HFF-Myc (cell line): ENCODE data around the gene PLIN3.
"Not testable (repeated sequence)": the region's sequence is repeated elsewhere in the genome, so short reads cannot be mapped to it uniquely, and the experiment has no call there.

Experiments used
- DNase-seq: peaks from one replicate; pipeline ENCODE4 v3.0.0-alpha.2; 2011; ENCODE audit warnings: low read depth; ENCODE audit errors: extremely low read depth
- H3K4me3 ChIP-seq: replicated peaks from 2 replicates; pipeline ENCODE4 v1.5.1; 2011; ENCODE audit warnings: low read depth, mild to moderate bottlenecking, control low read depth, low read length
- CTCF ChIP-seq: IDR thresholded peaks from 2 replicates; pipeline ENCODE4 v1.5.1; 2012; ENCODE audit warnings: mild to moderate bottlenecking, low read depth, low read length, control low read depth; ENCODE audit errors: missing control alignments

PLIN3 gene

GRCh38 chr19:4871711-4872110 is 4.2 kb upstream of the PLIN3 start:
- no peak for TF ChIP-seq CTCF
- no peak for DNase-seq
- no peak overlapping the region for H3K4me3 ChIP-seq

DNA sequence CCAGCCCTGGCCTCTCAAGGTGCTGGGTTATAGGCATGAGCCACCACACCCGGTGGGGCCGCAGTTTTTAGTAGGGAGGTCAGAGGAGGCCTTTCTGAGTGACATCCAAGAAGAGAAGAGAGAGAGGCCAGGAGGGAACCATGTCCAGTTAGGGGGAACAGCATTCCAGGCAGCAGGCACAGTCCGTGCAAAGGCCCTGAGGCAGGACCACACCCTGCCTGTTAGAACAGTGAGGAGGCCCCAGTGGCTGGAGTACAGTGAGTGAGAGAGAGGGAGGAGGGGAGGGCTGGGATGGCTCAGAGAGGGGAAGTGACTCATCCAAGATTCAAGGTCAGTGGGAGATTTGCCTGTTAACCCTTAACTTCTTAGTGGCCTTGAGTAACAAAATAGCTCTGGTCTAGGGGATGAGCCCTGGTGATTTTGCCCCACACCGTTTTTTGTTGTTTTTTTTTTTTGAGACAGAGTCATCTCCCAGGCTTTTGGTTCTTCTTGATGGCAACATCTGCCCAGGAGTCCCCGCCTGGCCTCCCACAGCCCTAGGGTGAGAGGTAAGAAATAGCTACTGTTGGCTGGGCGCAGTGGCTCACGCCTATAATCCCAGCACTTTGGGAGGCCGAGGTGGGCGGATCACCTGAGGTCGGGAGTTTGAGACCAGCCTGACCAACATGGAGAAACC is 2.7 kb upstream of the PLIN3 start:
- TF ChIP-seq CTCF = no peak
- H3K4me3 ChIP-seq = no peak overlapping the region
- peak; percentile 95 for DNase-seq

DNA sequence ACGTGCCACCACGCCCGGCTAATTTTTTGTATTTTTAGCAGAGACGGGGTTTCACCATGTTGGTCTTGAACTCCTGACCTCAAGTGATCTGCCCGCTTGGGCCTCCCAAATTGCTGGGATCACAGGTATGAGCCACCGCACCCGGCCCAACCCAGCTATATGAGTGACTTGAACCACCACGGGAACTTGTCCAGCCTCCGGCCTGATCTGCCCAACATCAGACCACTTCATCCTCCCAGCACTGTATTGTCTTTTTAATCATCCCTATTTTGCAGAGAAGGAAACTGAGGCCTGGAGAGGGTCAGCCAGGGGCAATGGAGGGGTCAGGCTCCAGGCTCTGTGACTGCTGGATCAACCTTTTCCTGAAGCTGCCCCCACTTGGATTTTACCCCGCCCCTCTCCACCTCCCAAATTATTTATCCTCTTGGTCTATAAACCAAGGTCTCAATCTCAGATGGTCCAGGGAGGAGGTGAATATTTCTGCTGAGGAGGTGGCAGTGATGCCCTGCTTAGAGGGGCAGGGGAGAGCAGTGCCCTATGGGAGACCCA is 893 bp upstream of the PLIN3 start:
- H3K4me3 ChIP-seq = no peak overlapping the region
- TF ChIP-seq CTCF = no peak
- no peak for DNase-seq

- no peak for DNase-seq
- TF ChIP-seq CTCF = no peak
- peak overlapping the region; percentile 67 for H3K4me3 ChIP-seq
These were observed 657 bp downstream of the PLIN3 start for GRCh38 chr19:4866595-4867424.

GRCh38 chr19:4861147-4861546 is 6.3 kb downstream of the PLIN3 start:
- no peak overlapping the region for H3K4me3 ChIP-seq
- no peak for DNase-seq
- no peak for TF ChIP-seq CTCF

DNA sequence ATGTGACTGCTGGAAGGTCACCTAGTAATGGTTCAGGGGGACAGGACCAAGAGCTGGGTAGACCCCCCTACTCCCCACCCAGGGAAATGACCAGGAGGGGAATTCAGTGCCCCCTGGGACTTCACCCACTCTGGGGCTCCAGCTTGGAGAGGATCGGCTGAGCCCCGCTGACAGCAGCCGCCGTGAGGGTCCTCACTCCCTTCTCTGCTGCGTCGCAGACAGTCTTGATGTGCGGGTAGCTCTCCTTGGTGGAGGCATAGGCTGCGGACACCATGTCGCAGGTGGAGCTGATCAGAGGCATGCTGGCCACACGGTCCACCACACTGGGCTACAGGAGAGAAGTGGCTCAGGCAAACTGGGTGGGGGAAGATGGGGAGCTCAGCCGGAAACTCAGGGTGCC is 7.8 kb downstream of the PLIN3 start:
- DNase-seq = no peak
- TF ChIP-seq CTCF = no peak
- H3K4me3 ChIP-seq = no peak overlapping the region

DNA sequence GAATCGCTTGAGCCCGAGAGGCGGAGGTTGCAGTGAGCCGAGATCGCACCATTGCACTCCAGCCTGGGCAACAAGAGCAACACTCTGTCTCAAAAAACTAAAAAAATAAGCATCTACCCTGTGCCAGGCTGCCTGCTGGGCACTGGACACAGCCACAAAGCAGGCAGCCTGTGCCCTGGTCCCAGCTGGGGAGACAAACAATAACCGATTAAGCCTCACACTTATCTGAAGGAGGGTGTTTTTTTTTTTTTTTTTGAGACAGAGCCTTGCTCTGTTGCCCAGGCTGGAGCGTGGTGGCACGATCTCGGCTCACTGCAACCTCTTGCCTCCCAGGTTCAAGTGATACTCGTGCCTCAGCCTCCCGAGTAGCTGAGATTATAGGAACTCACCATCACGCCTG is 11.0 kb downstream of the PLIN3 start:
- H3K4me3 ChIP-seq, DNase-seq: not testable (repeated sequence)

GRCh38 chr19:4853506-4853905 is 14.0 kb downstream of the PLIN3 start:
- not testable (repeated sequence) for H3K4me3 ChIP-seq, DNase-seq
